ENCODE data around the gene DDR2.

DDR2 gene

GRCh38 chr1:162688521-162688920, 56.3 kb downstream of the DDR2 start:
- Histone ChIP-seq H3K4me1 (ENCODE audit: control insufficient read depth, insufficient read depth, low read length) (peaks cover 71% of the 10 kb centered on the region), H3K9ac (ENCODE audit: low read length) (no peak overlapping the region), H3K4me3 (ENCODE audit: low read length) (no peak overlapping the region), H3K36me3 (ENCODE audit: control insufficient read depth, insufficient read depth, low read length, severe bottlenecking) (peaks cover 4% of the 10 kb centered on the region), H3K27me3 (replicated peaks; ENCODE audit: control insufficient read depth, insufficient read depth, low read length) (no peaks in the 10 kb centered on the region), H3K9me3 (ENCODE audit: control insufficient read depth, low read length) (no peaks in the 10 kb centered on the region)
- no peak for DNase-seq (ENCODE audit: low read depth)

- Histone ChIP-seq H3K27me3 (replicated peaks; ENCODE audit: control insufficient read depth, insufficient read depth, low read length) (no peaks in the 10 kb centered on the region), H3K9me3 (ENCODE audit: control insufficient read depth, low read length) (no peaks in the 10 kb centered on the region), H3K4me1 (ENCODE audit: control insufficient read depth, insufficient read depth, low read length) (peaks cover 68% of the 10 kb centered on the region), H3K4me3 (ENCODE audit: low read length) (no peak overlapping the region), H3K9ac (ENCODE audit: low read length) (no peak overlapping the region), H3K36me3 (ENCODE audit: control insufficient read depth, insufficient read depth, low read length, severe bottlenecking) (peaks cover 4% of the 10 kb centered on the region)
- DNase-seq (ENCODE audit: low read depth): no peak
Observed at GRCh38 chr1:162688931-162689330, 56.7 kb downstream of the DDR2 start.

- Histone ChIP-seq H3K4me1 (ENCODE audit: control insufficient read depth, insufficient read depth, low read length) (peaks cover 68% of the 10 kb centered on the region), H3K9me3 (ENCODE audit: control insufficient read depth, low read length) (no peaks in the 10 kb centered on the region), H3K9ac (ENCODE audit: low read length) (peak overlapping the region; percentile 67), H3K27me3 (replicated peaks; ENCODE audit: control insufficient read depth, insufficient read depth, low read length) (no peaks in the 10 kb centered on the region), H3K4me3 (ENCODE audit: low read length) (peak overlapping the region; percentile 17), H3K36me3 (ENCODE audit: control insufficient read depth, insufficient read depth, low read length, severe bottlenecking) (peaks cover 4% of the 10 kb centered on the region)
- peak; percentile 38 for DNase-seq (ENCODE audit: low read depth)
Observed at GRCh38 chr1:162689745-162690671, 57.7 kb downstream of the DDR2 start.

- Histone ChIP-seq H3K36me3 (ENCODE audit: control insufficient read depth, insufficient read depth, low read length, severe bottlenecking) (peaks cover 4% of the 10 kb centered on the region), H3K9ac (ENCODE audit: low read length) (peak overlapping the region; percentile 69), H3K4me3 (ENCODE audit: low read length) (peak overlapping the region; percentile 20), H3K27me3 (replicated peaks; ENCODE audit: control insufficient read depth, insufficient read depth, low read length) (no peaks in the 10 kb centered on the region), H3K4me1 (ENCODE audit: control insufficient read depth, insufficient read depth, low read length) (peaks cover 68% of the 10 kb centered on the region), H3K9me3 (ENCODE audit: control insufficient read depth, low read length) (no peaks in the 10 kb centered on the region)
- peak; percentile 95 for DNase-seq (ENCODE audit: low read depth)
Observed at GRCh38 chr1:162690672-162691434, 58.6 kb downstream of the DDR2 start.

- Histone ChIP-seq H3K36me3 (ENCODE audit: control insufficient read depth, insufficient read depth, low read length, severe bottlenecking) (peaks cover 4% of the 10 kb centered on the region), H3K9ac (ENCODE audit: low read length) (peak overlapping the region; percentile 69), H3K27me3 (replicated peaks; ENCODE audit: control insufficient read depth, insufficient read depth, low read length) (no peaks in the 10 kb centered on the region), H3K9me3 (ENCODE audit: control insufficient read depth, low read length) (no peaks in the 10 kb centered on the region), H3K4me3 (ENCODE audit: low read length) (no peak overlapping the region), H3K4me1 (ENCODE audit: control insufficient read depth, insufficient read depth, low read length) (peaks cover 75% of the 10 kb centered on the region)
- no peak for DNase-seq (ENCODE audit: low read depth)
Observed at GRCh38 chr1:162691999-162692575, 59.8 kb downstream of the DDR2 start.

- DNase-seq (ENCODE audit: low read depth): no peak
- H3K9me3 ChIP-seq (ENCODE audit: control insufficient read depth, low read length): no peaks in the 10 kb centered on the region
- peaks cover 88% of the 10 kb centered on the region for H3K4me1 ChIP-seq (ENCODE audit: control insufficient read depth, insufficient read depth, low read length)
- H3K4me3 ChIP-seq (ENCODE audit: low read length): no peak overlapping the region
- H3K36me3 ChIP-seq (ENCODE audit: control insufficient read depth, insufficient read depth, low read length, severe bottlenecking): no peaks in the 10 kb centered on the region
- H3K9ac ChIP-seq (ENCODE audit: low read length): peak overlapping the region; percentile 80
- no peaks in the 10 kb centered on the region for H3K27me3 ChIP-seq (replicated peaks; ENCODE audit: control insufficient read depth, insufficient read depth, low read length)
Observed at GRCh38 chr1:162694911-162695310, 62.6 kb downstream of the DDR2 start.

GRCh38 chr1:162695687-162696086, 63.4 kb downstream of the DDR2 start:
- Histone ChIP-seq H3K4me1 (ENCODE audit: control insufficient read depth, insufficient read depth, low read length) (peaks cover 86% of the 10 kb centered on the region), H3K4me3 (ENCODE audit: low read length) (peak overlapping the region; percentile 28), H3K9ac (ENCODE audit: low read length) (peak overlapping the region; percentile 80), H3K36me3 (ENCODE audit: control insufficient read depth, insufficient read depth, low read length, severe bottlenecking) (peaks cover 6% of the 10 kb centered on the region), H3K9me3 (ENCODE audit: control insufficient read depth, low read length) (no peaks in the 10 kb centered on the region), H3K27me3 (replicated peaks; ENCODE audit: control insufficient read depth, insufficient read depth, low read length) (no peaks in the 10 kb centered on the region)
- DNase-seq (ENCODE audit: low read depth): no peak

- peaks cover 10% of the 10 kb centered on the region for H3K36me3 ChIP-seq (ENCODE audit: control insufficient read depth, insufficient read depth, low read length, severe bottlenecking)
- peak overlapping the region; percentile 80 for H3K9ac ChIP-seq (ENCODE audit: low read length)
- no peaks in the 10 kb centered on the region for H3K27me3 ChIP-seq (replicated peaks; ENCODE audit: control insufficient read depth, insufficient read depth, low read length)
- no peaks in the 10 kb centered on the region for H3K9me3 ChIP-seq (ENCODE audit: control insufficient read depth, low read length)
- DNase-seq (ENCODE audit: low read depth): peak; percentile 98
- H3K4me1 ChIP-seq (ENCODE audit: control insufficient read depth, insufficient read depth, low read length): peaks cover 84% of the 10 kb centered on the region
- H3K4me3 ChIP-seq (ENCODE audit: low read length): peak overlapping the region; percentile 53
Observed at GRCh38 chr1:162696286-162696862, 64.1 kb downstream of the DDR2 start.

GRCh38 chr1:162697140-162697895, 65.1 kb downstream of the DDR2 start:
- Histone ChIP-seq H3K4me3 (ENCODE audit: low read length) (peak overlapping the region; percentile 53), H3K4me1 (ENCODE audit: control insufficient read depth, insufficient read depth, low read length) (peaks cover 83% of the 10 kb centered on the region), H3K36me3 (ENCODE audit: control insufficient read depth, insufficient read depth, low read length, severe bottlenecking) (peaks cover 12% of the 10 kb centered on the region), H3K9ac (ENCODE audit: low read length) (peak overlapping the region; percentile 80), H3K27me3 (replicated peaks; ENCODE audit: control insufficient read depth, insufficient read depth, low read length) (no peaks in the 10 kb centered on the region), H3K9me3 (ENCODE audit: control insufficient read depth, low read length) (no peaks in the 10 kb centered on the region)
- DNase-seq (ENCODE audit: low read depth): peak; percentile 66

- peaks cover 94% of the 10 kb centered on the region for H3K4me1 ChIP-seq (ENCODE audit: control insufficient read depth, insufficient read depth, low read length)
- DNase-seq (ENCODE audit: low read depth): peak; percentile 80
- no peak overlapping the region for H3K4me3 ChIP-seq (ENCODE audit: low read length)
- no peaks in the 10 kb centered on the region for H3K9me3 ChIP-seq (ENCODE audit: control insufficient read depth, low read length)
- H3K27me3 ChIP-seq (replicated peaks; ENCODE audit: control insufficient read depth, insufficient read depth, low read length): no peaks in the 10 kb centered on the region
- peaks cover 12% of the 10 kb centered on the region for H3K36me3 ChIP-seq (ENCODE audit: control insufficient read depth, insufficient read depth, low read length, severe bottlenecking)
- H3K9ac ChIP-seq (ENCODE audit: low read length): no peak overlapping the region
Observed at GRCh38 chr1:162699366-162699765, 67.1 kb downstream of the DDR2 start.

Data from adipocyte (in vitro differentiated cells).